Ectodermal cell (in vitro differentiated cells): ENCODE results near the gene RNF151.

Experiments used
- H3K27ac ChIP-seq: 2 replicates; pipeline ENCODE4 v1.7.0; 2013; ENCODE audit warnings: mild to moderate bottlenecking, low read depth, low read length; ENCODE audit not compliant: insufficient read depth, poor library complexity, severe bottlenecking
- H3K27me3 ChIP-seq: 2 replicates; pipeline ENCODE4 v1.7.0; 2013; ENCODE audit warnings: mild to moderate bottlenecking, low read length; ENCODE audit not compliant: insufficient read depth, control insufficient read depth, poor library complexity, severe bottlenecking
- H3K36me3 ChIP-seq: one replicate; pipeline ENCODE4 v1.7.0; 2013; ENCODE audit warnings: low read length; ENCODE audit not compliant: control insufficient read depth, insufficient read depth
- H3K4me1 ChIP-seq: one replicate; pipeline ENCODE4 v1.7.0; 2013; ENCODE audit warnings: low read length; ENCODE audit not compliant: control insufficient read depth, insufficient read depth
- H3K4me3 ChIP-seq: 2 replicates; pipeline ENCODE4 v1.7.0; 2013; ENCODE audit warnings: low read depth, low read length, control low read depth; ENCODE audit not compliant: insufficient read depth
- H3K9me3 ChIP-seq: 2 replicates; pipeline ENCODE4 v1.7.0; 2013; ENCODE audit warnings: mild to moderate bottlenecking, low read length, moderate library complexity; ENCODE audit not compliant: control insufficient read depth
- WGBS, 2 experiments: methylation state at CpG; one replicate each; pipeline ENCODE4 v1.1.7; 2013; ENCODE audit warnings: missing lambda C conversion rate in 2 of 2; 5-methylcytosine and 5-hydroxymethylcytosine counted together

Gene RNF151

GRCh38 chr16:1972490-1972877, 5.8 kb downstream of the RNF151 start:
- Histone ChIP-seq H3K4me1 (peaks cover 6% of the 10 kb centered on the region), H3K9me3 (no peaks in the 10 kb centered on the region), H3K27ac (no peak overlapping the region), H3K36me3 (peaks cover 12% of the 10 kb centered on the region), H3K4me3 (peak overlapping the region; percentile 85), H3K27me3 (no peaks in the 10 kb centered on the region)
- 8% methylated on average over 22 of the region's 22 CpGs for WGBS, 2 experiments

- Histone ChIP-seq H3K4me3 (no peak overlapping the region), H3K4me1 (peaks cover 6% of the 10 kb centered on the region), H3K27ac (no peak overlapping the region), H3K36me3 (peaks cover 23% of the 10 kb centered on the region), H3K27me3 (peaks cover 4% of the 10 kb centered on the region), H3K9me3 (no peaks in the 10 kb centered on the region)
- 94 to 95% methylated on average over 16 of the region's 16 CpGs for WGBS, 2 experiments
These were observed 7.0 kb downstream of the RNF151 start for GRCh38 chr16:1973461-1974156.

- Histone ChIP-seq H3K27ac (no peak overlapping the region), H3K4me1 (peaks cover 7% of the 10 kb centered on the region), H3K36me3 (peaks cover 25% of the 10 kb centered on the region), H3K9me3 (no peaks in the 10 kb centered on the region), H3K4me3 (no peak overlapping the region), H3K27me3 (peaks cover 12% of the 10 kb centered on the region)
- WGBS, 2 experiments, result 95 to 96% methylated on average over 42 of the region's 42 CpGs
These were observed 7.8 kb downstream of the RNF151 start for GRCh38 chr16:1974157-1975070.

- Histone ChIP-seq H3K36me3 (peaks cover 25% of the 10 kb centered on the region), H3K27ac (no peak overlapping the region), H3K9me3 (no peaks in the 10 kb centered on the region), H3K27me3 (peaks cover 24% of the 10 kb centered on the region), H3K4me3 (no peak overlapping the region), H3K4me1 (peaks cover 9% of the 10 kb centered on the region)
- WGBS, 2 experiments, result 95 to 97% methylated on average over 33 of the region's 33 CpGs
These were observed 9.0 kb downstream of the RNF151 start for GRCh38 chr16:1975432-1976215.

DNA sequence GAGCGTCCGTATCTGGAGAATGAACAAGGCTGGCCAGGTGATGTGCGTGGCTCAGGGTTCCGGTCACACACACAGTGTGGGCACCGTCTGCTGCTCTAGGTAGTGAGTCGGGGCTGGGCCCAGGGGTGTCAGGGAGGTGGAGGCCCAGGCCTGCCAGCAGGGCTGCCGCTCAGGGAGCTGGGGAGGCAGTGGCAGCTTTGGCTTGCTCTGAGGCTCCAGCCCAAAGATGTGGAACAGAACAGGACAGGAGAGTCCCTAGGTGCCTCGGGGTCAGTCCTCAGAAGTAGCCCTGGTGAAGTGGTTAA, 9.5 kb downstream of the RNF151 start:
- Histone ChIP-seq H3K36me3 (peaks cover 25% of the 10 kb centered on the region), H3K27me3 (peaks cover 29% of the 10 kb centered on the region), H3K27ac (no peak overlapping the region), H3K9me3 (no peaks in the 10 kb centered on the region), H3K4me1 (peaks cover 14% of the 10 kb centered on the region), H3K4me3 (no peak overlapping the region)
- 97% methylated on average over 8 of the region's 8 CpGs for WGBS, 2 experiments

DNA sequence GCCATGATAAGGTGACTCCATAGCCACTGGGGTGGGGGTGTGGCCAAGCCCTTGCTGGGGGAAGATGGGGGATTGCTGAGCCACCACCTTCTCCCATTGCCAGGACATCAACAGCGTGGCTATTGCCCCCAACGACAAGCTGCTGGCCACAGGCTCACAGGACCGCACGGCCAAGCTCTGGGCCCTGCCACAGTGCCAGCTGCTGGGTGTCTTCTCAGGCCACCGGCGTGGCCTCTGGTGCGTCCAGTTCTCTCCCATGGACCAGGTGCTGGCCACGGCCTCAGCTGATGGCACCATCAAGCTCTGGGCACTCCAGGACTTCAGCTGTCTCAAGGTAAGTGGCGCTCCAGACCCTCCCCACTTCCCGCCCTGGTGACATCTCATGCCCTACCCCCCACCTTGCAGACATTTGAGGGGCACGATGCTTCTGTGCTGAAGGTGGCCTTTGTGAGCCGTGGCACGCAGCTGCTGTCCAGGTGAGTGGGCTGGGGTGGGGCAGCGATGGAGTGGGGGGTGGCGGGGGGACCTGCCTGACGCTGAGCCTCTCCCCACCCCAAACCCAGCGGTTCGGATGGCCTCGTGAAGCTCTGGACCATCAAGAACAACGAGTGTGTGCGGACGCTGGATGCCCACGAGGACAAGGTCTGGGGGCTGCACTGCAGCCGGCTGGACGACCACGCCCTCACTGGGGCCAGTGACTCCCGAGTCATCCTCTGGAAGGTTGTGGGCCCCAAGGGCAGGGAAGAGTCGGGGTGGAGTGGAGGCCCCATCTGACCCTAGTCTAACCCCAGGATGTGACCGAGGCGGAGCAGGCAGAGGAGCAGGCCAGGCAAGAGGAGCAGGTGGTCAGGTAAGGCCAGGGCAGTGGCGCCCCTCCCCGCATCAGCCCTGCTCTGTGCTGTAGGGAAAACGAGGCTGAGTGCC, 10.6 kb downstream of the RNF151 start:
- H3K36me3 ChIP-seq, result peaks cover 25% of the 10 kb centered on the region
- peaks cover 40% of the 10 kb centered on the region for H3K27me3 ChIP-seq
- no peak overlapping the region for H3K4me3 ChIP-seq
- peaks cover 21% of the 10 kb centered on the region for H3K4me1 ChIP-seq
- no peak overlapping the region for H3K27ac ChIP-seq
- H3K9me3 ChIP-seq, result no peaks in the 10 kb centered on the region
- 95 to 97% methylated on average over 33 of the region's 33 CpGs for WGBS, 2 experiments

DNA sequence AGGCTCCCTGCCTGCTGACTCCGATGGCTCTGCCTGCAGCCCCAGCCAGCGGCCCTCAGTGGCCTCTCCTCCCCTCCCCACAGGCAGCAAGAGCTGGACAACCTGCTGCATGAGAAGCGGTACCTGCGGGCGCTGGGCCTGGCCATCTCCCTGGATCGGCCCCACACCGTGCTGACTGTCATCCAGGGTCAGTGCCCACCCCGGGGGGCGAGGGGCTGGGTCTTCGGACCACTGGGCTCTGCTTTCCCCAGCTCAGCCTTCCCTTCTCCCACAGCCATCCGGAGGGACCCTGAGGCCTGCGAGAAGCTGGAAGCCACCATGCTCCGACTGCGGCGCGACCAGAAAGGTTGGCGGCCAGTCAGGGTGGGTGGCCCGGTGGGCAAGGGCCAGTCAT, 11.2 kb downstream of the RNF151 start:
- H3K4me3 ChIP-seq, result no peak overlapping the region
- no peak overlapping the region for H3K27ac ChIP-seq
- H3K9me3 ChIP-seq, result no peaks in the 10 kb centered on the region
- H3K27me3 ChIP-seq, result peaks cover 46% of the 10 kb centered on the region
- peaks cover 25% of the 10 kb centered on the region for H3K36me3 ChIP-seq
- 95 to 97% methylated on average over 18 of the region's 18 CpGs for WGBS, 2 experiments
- peaks cover 23% of the 10 kb centered on the region for H3K4me1 ChIP-seq

DNA sequence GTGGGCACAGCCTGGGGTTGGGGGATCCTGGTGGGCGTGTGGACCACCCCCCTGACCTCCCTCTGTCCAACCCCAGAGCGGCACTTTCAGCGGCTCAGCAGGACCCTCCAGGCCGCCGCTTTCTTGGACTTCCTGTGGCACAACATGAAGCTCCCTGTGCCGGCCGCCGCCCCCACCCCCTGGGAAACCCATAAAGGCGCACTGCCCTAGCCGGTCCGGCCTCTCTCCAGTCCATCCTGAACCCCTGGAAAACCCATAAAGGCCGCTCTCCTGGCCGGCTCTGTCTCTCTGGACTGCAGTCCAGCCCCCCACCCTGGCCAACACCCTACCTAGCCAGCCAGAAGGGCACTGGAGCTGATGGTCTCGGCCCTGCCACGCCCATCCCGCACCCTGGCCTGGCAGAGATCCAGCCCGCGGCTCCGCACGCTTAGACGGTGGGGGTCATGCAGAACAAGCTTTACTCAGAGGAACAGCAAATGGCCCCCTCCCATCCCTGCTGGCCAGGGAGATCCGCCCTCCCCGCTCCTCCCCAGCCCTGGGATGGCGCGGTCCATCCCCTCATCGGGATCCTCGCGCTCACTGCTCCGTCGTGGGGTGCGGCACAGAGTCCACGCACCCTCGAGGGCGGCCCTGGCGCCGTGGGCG, 11.9 kb downstream of the RNF151 start:
- Histone ChIP-seq H3K4me3 (no peak overlapping the region), H3K27ac (no peak overlapping the region), H3K4me1 (peaks cover 26% of the 10 kb centered on the region), H3K9me3 (no peaks in the 10 kb centered on the region), H3K27me3 (peaks cover 51% of the 10 kb centered on the region), H3K36me3 (peaks cover 25% of the 10 kb centered on the region)
- 79 to 82% methylated on average over 37 of the region's 37 CpGs for WGBS, 2 experiments
